ENCODE results near the gene OSBPL10.

Gene OSBPL10

GRCh38 chr3:31892916-31893573, 88.0 kb downstream of the OSBPL10 start:
- H3K27ac ChIP-seq: no peak overlapping the region
- H3K4me3 ChIP-seq: no peak overlapping the region
- DNase-seq (ENCODE audit: low spot score): no peak
- TF ChIP-seq, protein P1, sequence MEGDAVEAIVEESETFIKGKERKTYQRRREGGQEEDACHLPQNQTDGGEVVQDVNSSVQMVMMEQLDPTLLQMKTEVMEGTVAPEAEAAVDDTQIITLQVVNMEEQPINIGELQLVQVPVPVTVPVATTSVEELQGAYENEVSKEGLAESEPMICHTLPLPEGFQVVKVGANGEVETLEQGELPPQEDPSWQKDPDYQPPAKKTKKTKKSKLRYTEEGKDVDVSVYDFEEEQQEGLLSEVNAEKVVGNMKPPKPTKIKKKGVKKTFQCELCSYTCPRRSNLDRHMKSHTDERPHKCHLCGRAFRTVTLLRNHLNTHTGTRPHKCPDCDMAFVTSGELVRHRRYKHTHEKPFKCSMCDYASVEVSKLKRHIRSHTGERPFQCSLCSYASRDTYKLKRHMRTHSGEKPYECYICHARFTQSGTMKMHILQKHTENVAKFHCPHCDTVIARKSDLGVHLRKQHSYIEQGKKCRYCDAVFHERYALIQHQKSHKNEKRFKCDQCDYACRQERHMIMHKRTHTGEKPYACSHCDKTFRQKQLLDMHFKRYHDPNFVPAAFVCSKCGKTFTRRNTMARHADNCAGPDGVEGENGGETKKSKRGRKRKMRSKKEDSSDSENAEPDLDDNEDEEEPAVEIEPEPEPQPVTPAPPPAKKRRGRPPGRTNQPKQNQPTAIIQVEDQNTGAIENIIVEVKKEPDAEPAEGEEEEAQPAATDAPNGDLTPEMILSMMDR (IDR thresholded peaks at IDR 0.05): no peak

- DNase-seq (ENCODE audit: low spot score): no peak
- Histone ChIP-seq H3K27ac (no peak overlapping the region), H3K4me3 (no peak overlapping the region)
- TF ChIP-seq, protein P1 (IDR thresholded peaks at IDR 0.05): no peak
These were observed 88.6 kb downstream of the OSBPL10 start for GRCh38 chr3:31892500-31892899.

DNA sequence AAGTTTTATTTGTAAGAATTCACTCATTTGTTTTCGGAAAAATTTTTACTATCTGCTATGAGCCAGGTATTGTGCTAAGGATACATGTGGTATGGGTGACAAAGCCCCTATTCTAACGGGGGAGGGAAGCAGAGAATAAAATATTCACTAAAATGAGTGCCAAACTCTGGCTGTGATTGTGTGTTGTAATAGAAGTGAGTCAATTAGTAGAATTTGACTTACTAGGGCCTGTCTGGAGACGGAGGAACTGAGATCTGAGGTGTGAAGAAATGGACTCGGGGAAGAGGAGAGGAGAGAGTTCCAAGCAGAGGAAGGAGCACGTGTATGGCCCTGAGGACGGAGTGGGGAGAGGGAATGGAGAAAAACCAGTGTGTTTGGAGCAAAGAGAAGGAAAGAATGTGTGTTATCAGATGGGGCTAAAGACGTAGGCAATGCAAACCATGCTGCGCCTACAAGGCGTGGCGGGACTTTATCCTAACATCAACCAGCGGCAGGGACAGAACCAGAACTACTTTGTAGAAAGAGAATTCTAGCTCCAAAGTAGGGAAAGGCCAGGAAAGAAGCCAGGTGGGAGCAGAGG, 89.1 kb downstream of the OSBPL10 start:
- TF ChIP-seq, protein P1 (IDR thresholded peaks at IDR 0.05): no peak
- no peak overlapping the region for H3K27ac ChIP-seq
- no peak for DNase-seq (ENCODE audit: low spot score)
- H3K4me3 ChIP-seq: no peak overlapping the region

GRCh38 chr3:31890742-31891469, 90.2 kb downstream of the OSBPL10 start:
- Histone ChIP-seq H3K4me3 (no peak overlapping the region), H3K27ac (no peak overlapping the region)
- TF ChIP-seq, protein P1 (IDR thresholded peaks at IDR 0.05): no peak
- no peak for DNase-seq (ENCODE audit: low spot score)

- no peak overlapping the region for H3K4me3 ChIP-seq
- H3K27ac ChIP-seq: no peak overlapping the region
- DNase-seq (ENCODE audit: low spot score): no peak
- TF ChIP-seq, protein P1 (IDR thresholded peaks at IDR 0.05): no peak
These were observed 91.1 kb downstream of the OSBPL10 start for GRCh38 chr3:31890007-31890406.

DNA sequence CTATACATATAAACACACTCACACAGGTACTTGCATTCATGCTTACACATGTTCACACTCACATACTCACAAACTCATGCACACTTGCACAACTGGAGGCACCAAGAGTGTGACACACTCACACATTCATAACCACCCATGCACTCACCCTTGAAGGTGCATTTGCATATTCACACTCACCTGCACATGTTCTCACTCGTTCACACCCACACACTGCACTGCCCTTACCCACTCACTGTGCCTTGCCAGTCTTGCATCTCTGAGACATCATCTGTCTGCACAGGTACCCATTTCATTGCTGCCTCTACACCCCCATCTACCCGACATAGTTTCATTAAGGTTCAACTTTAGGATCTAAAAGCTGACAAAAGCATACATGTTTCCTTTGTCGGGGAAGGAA, 95.8 kb downstream of the OSBPL10 start:
- Histone ChIP-seq H3K4me3 (no peak overlapping the region), H3K27ac (no peak overlapping the region)
- no peak for DNase-seq (ENCODE audit: low spot score)
- TF ChIP-seq, protein P1 (IDR thresholded peaks at IDR 0.05): no peak
